Measurements from ENCODE around the gene DTNA. TPM values are rescaled to one million over a fixed set of nuclear protein-coding genes. Genes with fewer than 3 reads are reported as not detected.

The DTNA gene
- total RNA-seq, 1 experiment from 2014 or later = 0.77 TPM

GRCh38 chr18:34806527-34806926 lies 96.4 kb downstream of the DTNA start:
- ChIA-PET POLR2A (no interaction called here), CTCF (no interaction called here)
- DNase-seq (ENCODE audit: low read depth, low spot score) (no peak), ATAC-seq (no peak)
- BruUV-seq (replicated peaks) = no TSS peak
- Histone ChIP-seq H3K36me3 (ENCODE audit: control insufficient read depth, insufficient read depth, low read length) (no peaks in the 10 kb centered on the region), H3K9me3 (ENCODE audit: control insufficient read depth, insufficient read depth, low read depth, low read length) (no peaks in the 10 kb centered on the region), H3K27me3 (ENCODE audit: control insufficient read depth, insufficient read depth, low read length) (no peaks in the 10 kb centered on the region), H3K27ac (ENCODE audit: low read length) (no peak overlapping the region), H3K4me3 (ENCODE audit: low read depth in 2 of 2, low read length in 2 of 2) (no peak overlapping the region), H3K4me1 (ENCODE audit: control insufficient read depth, insufficient read depth, low read length) (no peaks in the 10 kb centered on the region)
- in situ Hi-C loops (cut with HindIII; ENCODE audit: low pct_unique_long_range_greater_than_20kb, low sequenced_read_pairs) = no loop called here
- intact Hi-C loops (cut with micrococcal nuclease; ENCODE audit: unreplicated experiment) = no loop called here
- no peak for TF ChIP-seq REST (IDR thresholded peaks at IDR 0.05; ENCODE audit: insufficient read depth in 1 of 2, low read depth in 2 of 2, low read length in 1 of 2)
- TF ChIP-seq TCF7L2 (IDR thresholded peaks at IDR 0.05; ENCODE audit: low read depth, low read length) = no peak
- TF ChIP-seq CTCF (IDR thresholded peaks at IDR 0.05) = no peak
- no peak for TF ChIP-seq POLR2AphosphoS5 (IDR thresholded peaks at IDR 0.05; ENCODE audit: low read depth, low read length)
- TF ChIP-seq SIN3A (IDR thresholded peaks at IDR 0.05; ENCODE audit: borderline replicate concordance, insufficient read depth, low read depth, low read length) = no peak

- no peaks in the 10 kb centered on the region for H3K27me3 ChIP-seq (ENCODE audit: control insufficient read depth, insufficient read depth, low read length)
- no peak overlapping the region for H3K4me3 ChIP-seq (ENCODE audit: low read depth in 2 of 2, low read length in 2 of 2)
- intact Hi-C loops (cut with micrococcal nuclease; ENCODE audit: unreplicated experiment) = no loop called here
- ChIA-PET POLR2A (no interaction called here), CTCF (no interaction called here)
- in situ Hi-C loops (cut with HindIII; ENCODE audit: low pct_unique_long_range_greater_than_20kb, low sequenced_read_pairs) = no loop called here
- BruUV-seq (replicated peaks) = no TSS peak
- ATAC-seq = no peak
- no peak overlapping the region for H3K27ac ChIP-seq (ENCODE audit: low read length)
- no peaks in the 10 kb centered on the region for H3K4me1 ChIP-seq (ENCODE audit: control insufficient read depth, insufficient read depth, low read length)
- no peaks in the 10 kb centered on the region for H3K9me3 ChIP-seq (ENCODE audit: control insufficient read depth, insufficient read depth, low read depth, low read length)
- no peaks in the 10 kb centered on the region for H3K36me3 ChIP-seq (ENCODE audit: control insufficient read depth, insufficient read depth, low read length)
- TF ChIP-seq REST (IDR thresholded peaks at IDR 0.05; ENCODE audit: insufficient read depth in 1 of 2, low read depth in 2 of 2, low read length in 1 of 2) (no peak), SIN3A (IDR thresholded peaks at IDR 0.05; ENCODE audit: borderline replicate concordance, insufficient read depth, low read depth, low read length) (no peak)
- no peak for DNase-seq (ENCODE audit: low read depth, low spot score)
These were observed 97.2 kb downstream of the DTNA start for GRCh38 chr18:34807106-34807796.

Data from Panc1 (cell line).